H1 (cell line): ENCODE measurements around the gene FAM221B.
A peak's percentile ranks its signal among the peaks of the same experiment; 100 is the strongest.

Source experiments
- CBX8 ChIP-seq: fragments of 300-800, 300-1000 bp; sonication (generic); IDR thresholded peaks from 2 replicates; pipeline ENCODE4 v1.7.1; 2016; ENCODE audit warnings: low read depth, low read length, borderline replicate concordance
- GABPA ChIP-seq: IDR thresholded peaks from 2 replicates; pipeline ENCODE4 v1.6.1; 2011; ENCODE audit warnings: mild to moderate bottlenecking, low read length, moderate library complexity, borderline replicate concordance; ENCODE audit not compliant: insufficient read depth
- MAFK ChIP-seq: IDR thresholded peaks from 2 replicates; pipeline ENCODE4 v1.6.1; 2012; ENCODE audit warnings: low read depth, mild to moderate bottlenecking, improper control_type of control experiment, low read length
- POLR2A ChIP-seq, 2 experiments: IDR thresholded peaks; 1 replicate in 1 of 2; 2 replicates in 1 of 2; pipeline ENCODE4 v1.6.1; 2011; ENCODE audit warnings: low read depth in 2 of 2, low read length in 2 of 2, mild to moderate bottlenecking in 2 of 2; ENCODE audit errors: control extremely low read depth in 1 of 2
- POLR2AphosphoS5 ChIP-seq: IDR thresholded peaks from 2 replicates; pipeline ENCODE4 v1.6.1; 2011; ENCODE audit warnings: low read depth, low read length
- RNF2 ChIP-seq: fragments of 200-900, 300-1000 bp; sonication (generic); IDR thresholded peaks from 2 replicates; pipeline ENCODE4 v1.7.1; 2016; ENCODE audit warnings: borderline replicate concordance, low read depth, mild to moderate bottlenecking, antibody characterized with exemption, low read length; ENCODE audit not compliant: poor library complexity, severe bottlenecking; ENCODE audit errors: missing control alignments
- SP1 ChIP-seq: IDR thresholded peaks from 2 replicates; pipeline ENCODE4 v1.6.1; 2011; ENCODE audit warnings: low read depth, low read length
- TF ChIP-seq, protein P1 (sequence below): IDR thresholded peaks from 2 replicates; pipeline ENCODE4 v1.6.1; 2011; ENCODE audit warnings: low read depth, mild to moderate bottlenecking, low read length; ENCODE audit not compliant: insufficient read depth

DNA sequence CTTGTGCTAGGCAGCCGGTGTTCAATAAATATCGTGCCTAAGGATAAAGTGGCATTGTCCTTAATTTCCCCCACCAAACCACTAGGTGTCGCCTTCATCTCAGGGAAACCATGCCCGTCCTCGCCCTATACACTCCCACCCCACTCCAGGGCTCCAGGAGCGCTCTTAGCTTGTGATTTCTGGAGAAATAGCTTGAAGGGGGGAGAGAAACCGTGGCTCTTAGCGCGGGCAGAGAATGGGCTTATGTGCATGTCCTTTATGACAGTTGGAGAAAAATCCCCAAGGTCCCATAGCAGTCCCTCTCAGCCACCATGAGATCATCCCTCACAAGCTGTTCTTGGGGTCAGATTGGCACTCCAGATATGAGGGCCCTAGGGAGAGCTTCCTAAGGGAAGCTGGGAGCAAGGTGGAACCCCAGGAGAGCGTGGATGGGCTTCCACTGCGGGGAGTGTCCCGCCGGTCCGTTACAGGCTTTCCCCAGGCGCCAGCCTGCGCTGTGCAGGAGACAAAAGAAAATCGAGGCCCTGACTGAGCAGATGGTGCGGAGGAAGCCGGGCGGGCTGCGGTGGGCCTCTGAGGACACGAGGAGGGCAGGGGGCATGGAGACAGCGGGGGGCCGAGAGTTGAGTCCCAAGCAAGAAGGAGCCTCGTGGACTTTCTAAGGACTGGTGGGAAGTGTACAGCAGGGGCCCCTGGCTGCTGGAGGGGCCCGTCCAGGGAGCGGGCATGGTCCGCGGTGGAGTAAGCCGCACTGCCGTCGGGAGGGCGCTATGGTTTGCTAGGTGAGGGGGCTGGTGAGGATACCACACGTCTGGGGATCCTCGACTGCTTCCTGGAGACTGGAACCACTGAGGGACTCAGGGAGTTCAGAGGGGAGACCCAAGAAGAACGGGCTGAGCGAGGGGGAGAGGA, 37.9 kb downstream of the FAM221B start:
- TF ChIP-seq, protein P1, sequence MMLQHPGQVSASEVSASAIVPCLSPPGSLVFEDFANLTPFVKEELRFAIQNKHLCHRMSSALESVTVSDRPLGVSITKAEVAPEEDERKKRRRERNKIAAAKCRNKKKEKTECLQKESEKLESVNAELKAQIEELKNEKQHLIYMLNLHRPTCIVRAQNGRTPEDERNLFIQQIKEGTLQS, result no peak
- no peak; the same call in 1 of the 2 replicates for TF ChIP-seq POLR2AphosphoS5
- TF ChIP-seq CBX8, result no peak
- 0 out of 2 replicates have a peak, but pooled peaks have one; percentile 35 for TF ChIP-seq GABPA
- TF ChIP-seq POLR2A (IDR thresholded peaks at IDR 0.05; ENCODE audit: control extremely low read depth in 1 of 2, low read depth in 2 of 2, low read length in 2 of 2), result no peak
- no peak for TF ChIP-seq RNF2
- TF ChIP-seq MAFK, result no peak
- TF ChIP-seq SP1, result no peak
